ENCODE results near the gene MARK2. TPM values are rescaled to one million over a fixed set of nuclear protein-coding genes. Genes with fewer than 3 reads are reported as not detected.
A peak's percentile ranks its signal among the peaks of the same experiment; 100 is the strongest.

The MARK2 gene
- total RNA-seq, 1 donor from 2014 or later: 25.4 TPM

DNA sequence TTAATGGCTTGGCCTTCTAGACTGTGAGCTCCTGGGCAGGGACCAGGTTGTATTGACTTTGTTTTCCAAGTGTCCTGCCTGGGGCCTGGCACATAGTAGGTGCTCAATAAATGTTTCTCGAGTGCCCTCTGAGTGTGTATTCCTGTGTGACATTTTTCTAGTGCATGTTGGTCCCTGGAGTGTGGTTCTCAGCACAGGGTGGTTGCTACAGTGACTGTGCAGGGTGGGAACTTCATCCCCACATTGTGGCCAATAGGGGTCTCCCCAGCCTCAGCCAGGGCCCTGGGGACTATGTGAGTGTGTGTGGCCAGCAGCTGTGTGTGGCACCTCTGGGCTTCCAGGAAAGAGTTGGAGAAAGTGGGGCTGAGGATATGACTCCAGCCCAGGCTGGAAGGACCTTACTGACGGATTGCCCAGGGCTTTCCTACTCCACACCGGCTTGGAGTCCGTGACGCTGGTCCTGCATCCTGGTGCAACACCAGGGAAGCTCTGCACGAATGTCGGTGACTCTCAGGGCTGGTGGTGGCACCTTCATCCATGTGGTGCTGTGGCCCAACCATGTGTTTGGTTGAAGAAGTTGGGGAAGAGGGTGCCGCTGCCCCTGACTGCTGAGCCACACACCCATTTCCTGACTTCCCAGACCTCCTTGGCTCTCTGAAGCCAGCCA lies 9.0 kb upstream of the MARK2 start:
- Histone ChIP-seq H3K27me3 (no peaks in the 10 kb centered on the region), H2AFZ (replicated peaks) (no peak overlapping the region), H3K4me3 (no peak overlapping the region), H3K4me1 (peaks cover 9% of the 10 kb centered on the region), H3K27ac (no peak overlapping the region), H3F3A (ENCODE audit: low read depth) (peaks cover 12% of the 10 kb centered on the region), H4K20me1 (ENCODE audit: low read depth) (peaks cover 7% of the 10 kb centered on the region), H3K9me3 (ENCODE audit: low read depth) (no peaks in the 10 kb centered on the region), H3K4me2 (no peak overlapping the region), H3K79me2 (ENCODE audit: low read depth) (no peaks in the 10 kb centered on the region), H3K9ac (no peak overlapping the region), H3K36me3 (no peaks in the 10 kb centered on the region)
- peaks cover 2% of the 10 kb centered on the region for H3K4me1 Mint-ChIP-seq
- TF ChIP-seq EZH2 (IDR thresholded peaks at IDR 0.05) (no peak), EZH2phosphoT487 (IDR thresholded peaks at IDR 0.05) (no peak)
- TF ChIP-seq, protein P1, sequence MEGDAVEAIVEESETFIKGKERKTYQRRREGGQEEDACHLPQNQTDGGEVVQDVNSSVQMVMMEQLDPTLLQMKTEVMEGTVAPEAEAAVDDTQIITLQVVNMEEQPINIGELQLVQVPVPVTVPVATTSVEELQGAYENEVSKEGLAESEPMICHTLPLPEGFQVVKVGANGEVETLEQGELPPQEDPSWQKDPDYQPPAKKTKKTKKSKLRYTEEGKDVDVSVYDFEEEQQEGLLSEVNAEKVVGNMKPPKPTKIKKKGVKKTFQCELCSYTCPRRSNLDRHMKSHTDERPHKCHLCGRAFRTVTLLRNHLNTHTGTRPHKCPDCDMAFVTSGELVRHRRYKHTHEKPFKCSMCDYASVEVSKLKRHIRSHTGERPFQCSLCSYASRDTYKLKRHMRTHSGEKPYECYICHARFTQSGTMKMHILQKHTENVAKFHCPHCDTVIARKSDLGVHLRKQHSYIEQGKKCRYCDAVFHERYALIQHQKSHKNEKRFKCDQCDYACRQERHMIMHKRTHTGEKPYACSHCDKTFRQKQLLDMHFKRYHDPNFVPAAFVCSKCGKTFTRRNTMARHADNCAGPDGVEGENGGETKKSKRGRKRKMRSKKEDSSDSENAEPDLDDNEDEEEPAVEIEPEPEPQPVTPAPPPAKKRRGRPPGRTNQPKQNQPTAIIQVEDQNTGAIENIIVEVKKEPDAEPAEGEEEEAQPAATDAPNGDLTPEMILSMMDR (IDR thresholded peaks at IDR 0.05): peak; percentile 56
- no peak overlapping the region for H3K4me3 Mint-ChIP-seq
- peak overlapping the region; percentile 46 for H3K27ac Mint-ChIP-seq
- H3K27me3 Mint-ChIP-seq (ENCODE audit: insufficient read depth, low read depth): peaks cover 2% of the 10 kb centered on the region
- H3K36me3 Mint-ChIP-seq: peaks cover 6% of the 10 kb centered on the region
- H3K9me3 Mint-ChIP-seq: no peaks in the 10 kb centered on the region
- DNase-seq (ENCODE audit: low spot score): peak; percentile 68

DNA sequence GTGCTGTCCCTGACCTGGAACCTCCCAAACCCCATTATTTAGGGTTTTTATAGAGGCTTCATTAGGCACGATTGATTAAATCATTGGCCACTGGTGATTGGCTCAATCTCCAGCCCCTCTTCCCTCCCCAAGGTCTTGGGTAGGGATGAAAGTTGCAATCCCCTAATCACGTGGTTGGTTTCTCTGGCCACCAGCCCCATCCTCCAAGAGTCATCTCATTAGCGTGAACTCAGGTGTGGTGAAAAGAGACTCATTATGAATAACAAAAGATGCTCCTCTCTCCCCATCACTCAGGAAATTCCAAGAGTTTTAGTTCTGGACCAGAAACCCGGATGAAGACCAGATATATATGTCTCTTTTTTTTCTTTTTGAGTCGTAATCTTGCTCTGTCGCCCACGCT lies 7.6 kb upstream of the MARK2 start:
- TF ChIP-seq, protein P1 (IDR thresholded peaks at IDR 0.05): no peak
- TF ChIP-seq EZH2 (IDR thresholded peaks at IDR 0.05): no peak
- no peak for TF ChIP-seq EZH2phosphoT487 (IDR thresholded peaks at IDR 0.05)
- Histone ChIP-seq H3K9ac (no peak overlapping the region), H3K36me3 (no peaks in the 10 kb centered on the region), H3K4me2 (no peak overlapping the region), H3F3A (ENCODE audit: low read depth) (peaks cover 12% of the 10 kb centered on the region), H3K4me3 (no peak overlapping the region), H3K9me3 (ENCODE audit: low read depth) (no peaks in the 10 kb centered on the region), H3K27me3 (no peaks in the 10 kb centered on the region), H4K20me1 (ENCODE audit: low read depth) (peaks cover 4% of the 10 kb centered on the region), H3K79me2 (ENCODE audit: low read depth) (no peaks in the 10 kb centered on the region), H2AFZ (replicated peaks) (no peak overlapping the region), H3K4me1 (peaks cover 9% of the 10 kb centered on the region), H3K27ac (no peak overlapping the region)
- Mint-ChIP-seq H3K27ac (no peak overlapping the region), H3K27me3 (ENCODE audit: insufficient read depth, low read depth) (peaks cover 5% of the 10 kb centered on the region), H3K36me3 (peaks cover 6% of the 10 kb centered on the region), H3K4me3 (no peak overlapping the region), H3K4me1 (peaks cover 2% of the 10 kb centered on the region), H3K9me3 (no peaks in the 10 kb centered on the region)
- DNase-seq (ENCODE audit: low spot score): no peak

DNA sequence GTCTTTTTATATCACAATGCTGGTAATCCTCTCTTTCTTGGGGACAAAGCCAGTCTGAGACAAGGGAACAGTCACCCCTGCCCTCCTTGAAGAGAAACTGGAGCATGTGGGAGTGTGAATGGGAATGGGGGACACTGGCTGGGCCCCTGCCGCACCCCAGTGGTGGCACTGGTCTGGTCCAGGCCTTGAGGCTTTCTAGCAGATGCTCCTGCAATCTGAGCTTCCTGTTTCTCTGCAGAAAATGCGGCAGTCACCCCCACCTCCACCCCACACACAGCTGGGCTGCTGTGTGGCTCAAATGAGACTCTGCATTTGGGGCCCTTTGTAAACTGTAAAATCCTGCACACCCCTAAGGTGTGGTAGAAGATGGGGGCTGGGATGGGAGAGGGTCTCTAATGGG lies 6.6 kb upstream of the MARK2 start:
- H3K27me3 Mint-ChIP-seq (ENCODE audit: insufficient read depth, low read depth): peaks cover 5% of the 10 kb centered on the region
- Histone ChIP-seq H4K20me1 (ENCODE audit: low read depth) (peaks cover 4% of the 10 kb centered on the region), H2AFZ (replicated peaks) (no peak overlapping the region), H3K27me3 (no peaks in the 10 kb centered on the region), H3K4me1 (peaks cover 9% of the 10 kb centered on the region), H3K79me2 (ENCODE audit: low read depth) (no peaks in the 10 kb centered on the region), H3K36me3 (no peaks in the 10 kb centered on the region), H3F3A (ENCODE audit: low read depth) (peaks cover 12% of the 10 kb centered on the region), H3K9me3 (ENCODE audit: low read depth) (no peaks in the 10 kb centered on the region), H3K4me2 (no peak overlapping the region), H3K27ac (no peak overlapping the region), H3K9ac (no peak overlapping the region), H3K4me3 (no peak overlapping the region)
- TF ChIP-seq, protein P1 (IDR thresholded peaks at IDR 0.05): no peak
- no peak for TF ChIP-seq EZH2phosphoT487 (IDR thresholded peaks at IDR 0.05)
- TF ChIP-seq EZH2 (IDR thresholded peaks at IDR 0.05): no peak
- H3K4me1 Mint-ChIP-seq: peaks cover 8% of the 10 kb centered on the region
- H3K9me3 Mint-ChIP-seq: no peaks in the 10 kb centered on the region
- DNase-seq (ENCODE audit: low spot score): no peak
- no peak overlapping the region for H3K27ac Mint-ChIP-seq
- H3K4me3 Mint-ChIP-seq: no peak overlapping the region
- H3K36me3 Mint-ChIP-seq: peaks cover 5% of the 10 kb centered on the region
